LoVo (cell line): ENCODE results near the gene HOMER2.
"Not testable (repeated sequence)": the region's sequence is repeated elsewhere in the genome, so short reads cannot be mapped to it uniquely, and the experiment has no call there.

Source experiments
- DNase-seq: peaks from one replicate; pipeline ENCODE4 v3.0.0-alpha.2; 2016; ENCODE audit warnings: low spot score

Gene HOMER2

DNA sequence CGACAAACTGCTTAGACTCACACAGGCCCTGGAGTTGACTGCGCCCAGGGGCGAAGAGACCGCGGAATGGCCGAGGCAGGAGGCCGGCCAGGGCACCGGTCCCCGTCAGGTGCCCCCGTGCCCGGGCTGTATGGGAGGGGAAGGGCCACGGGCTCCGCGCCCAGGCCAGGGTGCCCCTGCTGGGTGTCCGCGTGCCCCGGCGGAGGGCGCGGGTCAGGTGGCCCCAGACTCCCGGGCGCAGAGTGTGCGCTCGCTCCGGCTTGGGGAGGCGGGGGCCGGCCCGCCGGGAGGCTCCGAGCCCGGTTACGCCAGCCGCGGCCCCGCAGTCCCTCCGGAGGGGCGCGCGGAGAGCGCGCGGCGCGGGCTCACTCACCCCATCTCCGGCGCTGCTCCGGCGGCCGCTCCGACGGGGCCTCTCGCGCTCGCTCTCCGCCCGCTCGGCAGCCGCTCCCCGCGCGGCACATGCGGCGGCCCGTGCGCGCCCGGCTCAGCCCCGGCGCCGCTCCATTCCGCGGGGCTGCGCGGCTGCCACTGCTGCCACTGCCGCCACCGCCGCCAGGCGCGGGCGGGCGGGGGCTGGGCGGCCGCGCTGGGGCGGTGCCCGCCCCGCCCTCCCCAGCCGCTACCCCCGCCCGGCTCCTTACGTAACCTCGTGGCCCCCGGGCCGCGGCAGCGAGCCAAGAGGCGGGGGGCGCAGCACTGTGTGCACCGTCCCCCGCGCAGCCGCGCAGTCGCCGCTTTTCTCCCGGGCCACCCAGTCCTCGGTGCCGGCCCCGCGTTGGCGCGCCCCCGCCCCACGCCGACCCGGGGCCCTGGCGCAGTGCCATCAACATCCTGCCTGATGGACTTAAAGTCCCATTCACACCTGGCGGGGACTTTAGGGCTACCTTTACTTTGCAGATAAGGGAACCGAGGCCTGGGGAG, at the start of gene HOMER2:
TSS of gene HOMER2 (minus strand) at position 563 of the 924 bp plus-strand sequence. CDS start at position 378, 185 bp downstream.
- no peak for DNase-seq

DNA sequence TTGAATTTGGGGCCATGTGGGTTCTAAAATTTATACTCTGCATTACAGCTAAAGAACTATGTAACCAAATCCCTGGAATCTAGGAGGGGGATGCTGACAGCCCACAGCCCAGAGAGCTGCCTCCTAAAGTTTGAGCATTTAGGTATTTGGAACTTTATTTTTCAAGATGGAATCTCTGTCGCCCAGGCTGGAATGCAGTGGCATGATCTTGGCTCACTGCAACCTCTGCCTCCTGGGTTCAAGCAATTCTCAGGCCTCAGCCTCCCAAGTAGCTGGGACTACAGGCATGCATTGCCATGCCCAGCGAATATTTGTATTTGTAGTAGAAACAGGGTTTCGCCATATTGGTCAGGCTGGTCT, 48.1 kb upstream of the HOMER2 start:
- not testable (repeated sequence) for DNase-seq

DNA sequence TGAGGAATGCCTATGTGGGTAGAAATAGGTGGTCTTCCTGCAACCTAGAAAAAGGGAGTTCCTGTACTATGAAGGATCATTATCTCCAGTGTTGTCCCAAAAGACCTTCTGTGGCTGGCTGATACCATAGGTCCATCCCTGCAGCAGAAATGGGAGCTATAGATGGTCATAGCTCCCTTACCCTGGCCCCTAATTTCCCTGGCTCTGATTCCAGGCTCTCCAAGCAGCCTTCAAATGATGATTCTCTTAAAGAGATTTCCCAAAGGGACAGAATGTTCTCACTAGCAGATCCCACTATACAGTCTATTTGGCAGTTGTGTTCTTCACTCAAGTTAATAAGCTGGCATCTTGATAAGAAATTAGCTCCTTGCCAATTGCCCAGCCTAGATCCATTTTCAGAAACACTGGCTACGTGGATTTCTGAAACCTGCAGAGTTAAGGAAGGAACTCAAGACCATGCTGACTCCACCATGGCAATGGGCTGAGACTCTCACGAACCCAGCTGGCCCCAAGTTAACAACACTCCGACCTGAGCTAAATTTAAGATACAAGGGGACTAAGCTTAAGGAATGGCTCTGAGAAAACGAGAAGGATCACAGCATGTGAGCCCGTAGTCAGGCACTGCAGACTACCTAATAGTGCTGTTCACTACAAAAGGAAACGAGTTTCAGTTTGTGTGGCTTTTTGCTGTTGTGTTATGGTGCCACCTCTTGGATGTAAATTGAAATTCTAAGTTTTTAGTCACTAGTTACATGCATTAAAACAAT, 47.6 kb upstream of the HOMER2 start:
- peak; percentile 30 for DNase-seq

DNA sequence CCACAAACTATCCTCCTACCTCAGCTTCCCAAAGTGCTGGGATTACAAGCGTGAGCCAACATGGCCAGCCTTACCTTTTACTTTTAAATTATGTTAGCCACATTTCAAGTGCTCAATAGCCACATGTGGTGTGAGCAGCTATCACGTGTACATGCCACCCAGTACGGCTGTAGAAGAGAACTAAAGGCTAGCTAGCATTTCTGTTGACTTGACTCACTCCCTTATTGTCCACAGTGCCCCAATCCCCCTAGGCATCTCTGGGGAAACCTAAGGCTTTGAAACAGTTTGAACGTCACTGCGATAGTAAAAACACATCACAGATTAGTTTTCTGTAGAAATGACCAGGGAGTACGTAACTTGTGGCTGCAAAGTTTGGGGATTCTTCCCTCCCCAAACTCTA, 46.9 kb upstream of the HOMER2 start:
- DNase-seq: no peak

DNA sequence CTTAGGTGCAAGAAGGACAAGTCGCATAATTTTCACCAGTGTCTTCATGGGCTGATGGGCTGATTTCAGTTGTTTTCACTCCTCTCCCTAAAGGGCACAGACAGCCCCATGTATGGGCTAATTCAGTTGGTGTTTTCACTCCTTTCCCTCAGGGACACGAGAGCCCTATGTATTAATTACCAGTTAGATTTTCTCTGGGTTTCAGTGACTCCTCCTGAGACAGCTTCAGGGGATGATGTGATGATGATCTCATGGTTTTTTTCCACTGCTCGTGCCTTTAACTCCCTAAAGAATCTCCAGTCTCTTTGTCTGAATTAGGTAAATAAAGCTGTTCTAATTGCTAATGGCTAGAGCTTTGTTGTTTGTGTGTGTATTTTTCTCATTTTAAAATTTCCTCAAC, 43.4 kb upstream of the HOMER2 start:
- no peak for DNase-seq

DNA sequence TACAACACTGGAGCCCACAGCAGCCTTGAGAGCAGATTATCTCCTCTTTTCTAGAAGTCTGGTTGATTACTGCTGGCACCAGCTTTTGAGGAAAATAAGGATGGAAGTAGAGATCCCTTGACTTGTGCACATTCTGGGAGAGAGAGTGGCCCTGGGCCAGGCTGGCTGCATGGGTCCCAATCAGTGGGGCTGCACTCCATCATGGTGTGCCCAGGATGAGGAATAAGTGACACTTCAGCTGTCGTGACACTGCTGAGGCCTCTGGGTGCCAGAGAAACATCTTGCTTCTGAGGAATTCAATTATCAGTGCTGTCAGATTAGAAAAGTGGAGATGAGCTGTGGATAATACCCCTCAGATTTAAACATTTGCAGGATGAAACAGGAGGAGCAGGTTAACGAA, 42.6 kb upstream of the HOMER2 start:
- DNase-seq: no peak

DNA sequence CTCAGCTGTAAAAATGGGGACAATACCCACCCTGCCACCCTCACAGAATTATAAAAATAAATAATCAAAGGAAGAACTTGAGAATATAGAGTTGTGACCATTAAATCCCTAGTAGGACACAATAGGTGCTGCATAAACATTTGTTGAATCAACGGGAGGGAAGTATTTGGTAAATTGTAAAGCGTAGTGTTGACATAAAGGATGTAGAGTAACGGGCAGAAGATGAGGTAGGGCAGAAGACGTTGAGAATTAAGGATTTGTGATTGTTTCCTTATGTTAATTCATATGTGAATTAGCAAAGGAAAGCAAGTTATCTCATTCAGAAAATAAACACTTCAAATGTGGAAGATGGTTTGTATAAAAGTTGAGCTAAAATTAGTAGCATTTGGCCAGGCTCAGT, 40.6 kb upstream of the HOMER2 start:
- DNase-seq: no peak

DNA sequence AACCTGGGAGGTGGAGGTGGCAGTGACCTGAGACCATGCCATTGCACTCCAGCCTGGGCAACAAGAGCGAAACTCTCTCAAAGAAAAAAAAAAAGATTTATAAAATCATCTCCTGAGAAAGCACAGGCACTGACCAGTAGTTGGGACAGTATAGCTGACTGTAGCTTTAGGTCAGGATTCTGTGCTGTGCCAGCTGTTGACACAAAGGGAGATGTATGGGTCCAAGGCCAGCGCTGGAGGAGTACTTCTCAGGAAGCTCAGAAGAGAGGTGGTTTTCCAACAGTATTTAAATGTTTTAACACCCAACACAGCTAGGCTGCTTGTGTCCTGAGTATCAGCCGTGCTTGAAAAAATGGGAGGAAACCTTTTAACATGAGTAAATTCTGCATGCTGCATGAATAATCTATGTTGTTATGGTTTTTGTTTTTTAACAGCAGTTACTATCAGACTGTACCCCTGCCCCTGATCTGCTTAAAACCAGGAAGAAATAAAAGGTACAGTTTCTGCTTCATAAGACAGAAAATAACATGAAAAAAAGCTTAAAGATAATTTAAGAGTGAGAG, 40.0 kb upstream of the HOMER2 start:
- DNase-seq: no peak

DNA sequence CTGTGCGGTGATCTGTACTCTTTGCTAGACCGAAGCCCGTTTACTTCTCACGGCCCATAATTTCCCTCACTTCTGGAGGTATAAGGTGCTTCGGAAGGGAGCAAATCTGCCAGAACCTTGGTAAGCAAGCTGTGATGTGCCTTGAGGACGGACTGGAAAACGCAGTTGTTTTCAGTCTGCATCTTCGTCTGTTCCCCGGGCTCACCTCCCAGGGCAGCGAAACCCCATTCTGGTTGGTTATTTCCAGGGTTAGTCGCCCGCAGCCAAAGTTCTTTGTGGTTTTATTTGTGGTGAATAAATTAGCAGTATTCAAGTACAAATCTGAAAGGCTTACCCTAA, 33.9 kb upstream of the HOMER2 start:
- peak; percentile 6 for DNase-seq

DNA sequence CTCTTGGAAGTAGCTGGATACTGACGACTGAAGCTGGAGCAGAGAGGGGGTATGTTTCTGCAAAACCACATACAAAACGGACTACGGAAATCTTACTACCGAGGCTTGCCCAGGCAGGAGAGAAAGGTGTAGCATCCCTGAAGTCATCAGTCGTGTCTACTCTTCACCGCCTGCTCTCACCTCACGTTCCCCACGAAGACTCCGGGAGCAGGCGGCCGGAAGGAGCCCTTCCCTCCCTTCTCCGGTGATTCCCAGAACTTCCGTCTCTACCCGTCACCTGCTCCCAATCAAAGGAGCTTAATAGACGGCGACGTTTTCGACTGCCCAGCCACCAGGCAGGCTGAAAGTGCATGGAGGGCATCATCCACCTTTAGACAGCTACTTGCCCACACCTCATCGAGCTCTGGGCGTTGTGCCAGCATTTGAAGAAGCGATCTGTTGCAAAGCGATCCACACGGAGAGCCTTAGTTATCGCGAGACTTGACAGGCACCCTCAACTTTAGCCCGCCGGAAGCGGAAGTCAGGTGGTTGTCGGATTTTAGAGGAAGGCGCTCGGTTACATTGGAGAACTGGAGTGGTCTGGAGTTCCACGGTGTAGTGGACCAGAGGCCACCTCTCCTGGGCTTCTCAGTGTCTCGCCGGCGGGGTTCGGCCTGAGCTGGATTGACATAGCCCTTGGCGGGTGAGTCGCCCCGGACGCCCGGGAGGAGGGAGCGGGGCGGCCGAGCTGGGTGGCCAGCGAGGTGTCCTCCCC, 33.3 kb upstream of the HOMER2 start, which contains the start of gene RAMAC:
TSS of gene RAMAC (plus strand) at position 523 of the 754 bp plus-strand sequence. CDS start 2,809 bp downstream, outside the sequence.
- peak; percentile 99 for DNase-seq

DNA sequence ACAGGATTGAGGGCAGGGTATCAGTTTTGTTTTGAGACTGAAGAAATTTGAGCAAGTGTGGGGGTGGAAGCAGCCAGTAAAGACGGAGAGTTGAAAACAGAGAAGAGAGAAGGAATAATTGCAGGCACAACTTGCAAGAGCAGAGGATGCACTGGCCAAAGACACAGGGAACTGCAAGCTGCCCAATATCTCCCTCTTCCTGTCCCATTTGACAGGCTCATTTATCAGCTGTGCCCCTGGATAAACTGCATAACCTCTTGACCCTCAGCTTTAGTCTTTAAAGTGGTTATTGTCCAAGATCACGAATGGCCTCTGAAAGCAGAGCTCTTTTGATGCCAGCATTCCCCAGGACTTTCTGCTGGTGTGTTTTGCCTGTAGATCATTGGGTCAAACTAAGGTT, 28.5 kb upstream of the HOMER2 start:
- DNase-seq: no peak

DNA sequence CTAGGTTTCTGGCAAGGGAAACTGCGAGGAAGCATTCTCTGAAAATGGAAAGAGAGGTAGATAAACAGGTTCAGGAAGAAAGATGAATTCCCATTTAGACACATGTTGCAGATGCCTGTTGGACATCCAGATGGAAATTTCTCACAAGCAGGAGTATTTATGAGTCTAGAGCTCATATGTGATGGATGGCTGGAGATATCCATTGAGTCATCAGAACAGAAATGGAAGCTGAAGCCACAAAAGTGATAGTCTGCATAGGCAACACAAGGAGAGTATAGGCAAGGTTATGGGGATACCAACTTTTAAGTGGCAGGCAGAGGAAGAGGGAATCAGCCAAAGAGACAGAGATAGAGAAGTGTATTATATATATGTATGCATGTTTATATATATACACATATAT, 27.2 kb upstream of the HOMER2 start:
- DNase-seq: no peak

DNA sequence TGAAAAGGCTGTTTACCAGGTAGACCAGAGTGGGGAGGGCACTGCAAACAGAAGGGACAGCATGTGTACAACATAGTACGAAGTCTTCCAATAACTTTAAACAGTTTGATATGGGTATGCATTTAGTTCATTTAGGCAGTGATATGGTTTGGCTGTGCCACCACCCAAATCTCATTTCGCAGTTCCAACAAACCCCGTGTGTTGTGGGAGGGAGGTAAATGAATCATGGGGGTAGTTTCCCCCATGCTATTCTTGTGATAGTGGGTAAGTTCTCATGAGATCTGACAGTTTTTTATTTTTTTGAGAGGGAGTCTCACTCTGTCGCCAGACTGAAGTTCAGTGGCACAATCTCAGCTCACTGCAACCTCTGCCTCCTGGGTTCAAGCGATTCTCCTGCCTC, 25.9 kb upstream of the HOMER2 start:
- no peak for DNase-seq

DNA sequence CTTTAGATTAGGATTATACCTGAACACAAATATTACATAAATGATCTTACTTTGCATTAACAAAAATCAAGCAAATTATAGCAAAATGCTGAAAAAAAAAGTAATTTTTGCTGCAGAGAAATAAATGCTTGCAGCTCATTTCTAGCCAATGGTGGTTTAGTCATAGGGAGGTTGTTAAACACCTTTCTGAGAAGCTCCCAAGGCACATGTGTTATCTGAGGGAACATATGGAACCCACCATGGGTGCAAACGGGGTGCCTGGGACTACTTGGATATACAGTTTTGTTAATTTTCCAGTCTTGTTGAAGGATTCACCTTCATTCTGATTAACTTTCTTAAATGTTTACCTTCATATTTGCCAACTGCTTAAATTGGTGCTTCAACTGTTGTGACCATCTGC, 24.6 kb upstream of the HOMER2 start:
- DNase-seq: no peak

DNA sequence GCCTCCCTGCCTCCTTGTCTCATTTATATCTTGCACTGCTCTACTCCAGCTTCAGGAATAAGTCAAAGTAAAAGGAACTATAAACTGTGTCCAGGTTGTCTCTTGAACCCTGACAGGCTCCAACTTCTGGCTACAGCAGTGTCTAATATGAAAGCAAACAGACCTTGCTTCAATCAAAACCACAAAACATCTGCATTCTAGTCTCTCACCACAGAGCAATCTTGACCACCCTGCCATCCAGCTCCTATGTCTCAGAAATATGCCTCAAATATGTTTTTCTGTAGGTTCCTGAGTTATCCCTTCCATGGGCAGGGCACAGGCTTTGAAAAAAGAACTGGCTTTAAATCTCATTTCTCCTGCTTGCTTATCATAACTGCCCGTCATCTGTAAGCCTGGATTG, 20.5 kb upstream of the HOMER2 start:
- DNase-seq: no peak

DNA sequence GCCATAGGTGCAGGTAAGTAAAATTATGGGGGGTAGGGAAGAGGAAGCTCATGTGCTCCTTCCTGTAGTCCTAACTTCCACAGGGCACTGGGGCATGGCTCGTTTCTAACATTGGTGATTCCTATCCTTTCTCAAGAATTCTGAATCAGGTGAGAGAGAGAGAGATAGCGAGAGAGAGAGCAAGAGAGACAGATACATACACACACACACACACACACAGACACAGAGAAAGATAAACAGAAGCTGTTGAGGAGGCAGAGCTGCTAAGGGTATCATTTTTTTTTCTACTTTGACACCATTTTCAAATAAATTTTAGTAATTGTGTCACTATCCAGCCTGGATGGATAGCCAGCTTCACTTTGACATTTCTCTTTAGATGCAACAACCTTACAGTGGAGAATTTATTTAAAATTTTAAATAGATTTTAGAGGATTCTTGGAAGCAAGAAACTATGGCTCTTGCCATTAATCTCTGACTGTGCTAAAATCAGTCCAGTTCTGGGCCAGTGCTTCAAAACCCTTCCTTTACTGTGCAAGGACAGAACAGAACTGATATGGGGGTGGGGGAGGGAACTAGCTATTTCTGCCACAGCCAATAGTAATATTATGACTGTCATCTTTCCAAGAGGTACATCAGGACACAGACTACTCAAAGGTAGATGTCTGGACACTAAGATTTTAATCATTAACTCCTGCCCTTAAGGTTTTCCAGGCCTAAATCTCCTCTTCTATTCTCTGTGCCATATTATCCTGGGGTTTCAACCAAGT, 18.9 kb upstream of the HOMER2 start:
- no peak for DNase-seq

DNA sequence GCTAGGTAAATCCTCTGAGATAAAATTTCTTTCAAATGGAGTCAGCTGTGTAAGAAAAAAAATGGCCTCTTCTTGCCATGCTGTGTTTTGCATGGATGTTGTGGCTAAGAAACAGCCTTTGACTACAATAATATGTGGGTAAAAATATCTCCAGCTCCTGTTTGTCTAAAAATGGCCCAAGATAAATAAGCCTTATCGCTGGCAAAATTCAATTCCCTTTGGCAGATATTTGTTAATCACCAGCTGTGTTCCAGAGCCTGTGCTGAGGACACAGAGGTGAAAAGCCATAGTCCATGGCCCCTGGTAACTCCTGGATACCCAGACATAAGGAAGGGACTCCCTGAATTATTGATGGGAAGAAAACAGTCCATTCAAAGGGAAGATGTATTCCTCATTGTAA, 18.2 kb upstream of the HOMER2 start:
- no peak for DNase-seq

DNA sequence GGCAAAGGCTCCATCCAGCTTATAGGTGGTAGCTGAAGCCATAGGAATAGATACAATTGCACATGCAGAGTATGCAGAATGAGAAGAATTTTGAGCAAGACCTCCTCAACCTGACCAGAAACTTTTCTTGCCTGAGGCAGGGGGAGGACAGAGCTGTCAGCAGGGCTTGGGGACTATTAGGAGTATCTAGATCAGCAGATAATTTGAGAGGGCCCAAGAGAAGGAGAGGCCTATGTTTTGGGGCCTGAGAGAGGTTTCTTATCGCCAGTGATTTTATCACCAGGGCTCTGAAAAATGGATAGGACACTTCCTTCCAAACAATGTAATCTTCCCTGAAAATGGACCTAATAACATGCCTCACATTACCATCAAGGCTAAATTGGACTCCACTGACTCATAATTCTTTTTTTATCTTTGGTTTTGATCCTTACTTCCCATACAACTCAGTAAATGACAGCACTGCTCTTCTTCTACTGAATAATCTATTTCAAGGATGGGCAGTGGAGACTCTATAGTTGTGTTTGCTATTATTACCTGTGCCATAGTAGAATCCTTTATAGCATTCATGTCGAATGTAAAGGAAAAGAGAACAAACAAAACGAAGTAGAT, 17.7 kb upstream of the HOMER2 start:
- DNase-seq: no peak

DNA sequence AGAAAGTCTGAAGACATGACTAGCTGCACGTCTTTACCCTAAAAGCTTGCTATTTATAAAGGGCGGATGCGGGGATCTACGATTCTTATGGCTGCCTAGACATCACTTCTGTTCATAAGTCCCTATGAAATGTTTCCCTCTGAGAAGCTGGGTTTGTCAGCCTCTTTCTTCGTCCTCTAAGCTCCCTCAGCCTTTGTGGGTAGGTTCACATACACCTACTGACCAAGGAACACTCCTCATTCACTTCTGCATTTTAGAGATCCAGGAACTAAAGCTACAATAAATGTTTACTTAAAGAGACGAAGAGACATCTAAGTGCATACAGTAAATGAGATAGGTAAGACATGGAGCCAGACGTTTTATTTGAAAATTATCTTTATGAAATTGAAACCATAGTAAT, 16.8 kb upstream of the HOMER2 start:
- no peak for DNase-seq

DNA sequence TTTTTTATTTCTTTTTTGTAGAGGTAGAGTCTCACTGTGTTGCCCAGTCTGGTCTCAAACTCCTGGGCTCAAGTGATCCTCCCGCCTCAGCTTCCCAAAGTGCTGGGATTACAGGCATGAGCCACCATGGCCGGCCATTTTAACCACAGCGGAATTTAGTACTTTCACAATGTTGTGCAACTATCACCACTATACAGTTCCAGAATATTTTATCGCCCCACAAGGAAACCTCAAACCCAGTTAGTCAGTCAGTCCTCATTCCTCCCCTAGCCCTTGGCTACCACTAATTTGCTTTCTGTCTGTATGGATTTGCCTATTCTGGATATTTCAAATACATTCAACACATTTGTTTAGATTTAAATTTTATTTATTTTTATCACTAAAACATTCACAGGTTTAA, 15.5 kb upstream of the HOMER2 start:
- DNase-seq: no peak

DNA sequence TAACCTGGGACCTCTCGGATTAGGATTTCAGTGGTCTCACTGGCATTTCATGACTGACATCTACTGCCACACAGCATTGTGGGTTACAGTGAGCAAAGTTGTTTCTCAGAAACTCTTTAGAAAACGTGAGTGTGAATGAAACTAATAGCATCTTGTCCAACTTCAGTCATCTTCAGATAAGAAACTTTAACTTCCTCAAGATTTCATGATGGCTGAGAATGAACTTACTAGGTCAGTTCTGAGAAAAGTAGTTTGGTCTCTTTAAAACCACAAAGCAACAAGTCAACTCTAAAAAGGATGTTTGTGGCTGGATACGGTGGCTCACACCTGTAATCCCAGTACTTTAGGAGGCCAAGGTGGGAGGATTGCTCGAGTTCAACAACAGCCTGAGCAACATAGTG, 14.2 kb upstream of the HOMER2 start:
- DNase-seq: no peak
